Thyroid gland (tissue), 4 donors: Measurements from ENCODE around the gene AP2A2. TPM values are rescaled to one million over a fixed set of nuclear protein-coding genes. Genes with fewer than 3 reads are reported as not detected.

Source experiments
- DNase-seq, 2 donors: peaks; one replicate each; pipeline ENCODE4 v3.0.0-alpha.2; 2019
- H3K27ac ChIP-seq, 3 donors: fragments of 200-600 bp; sonication (generic); 1 replicate in 2 of 3; 2 replicates in 1 of 3; pipeline ENCODE4 v1.5.1; 2016 to 2019; ENCODE audit warnings: mild to moderate bottlenecking in 1 of 3, moderate library complexity in 1 of 3
- H3K27me3 ChIP-seq: fragments of 200-600 bp; sonication (generic); one replicate; pipeline ENCODE4 v1.5.1; 2019
- H3K36me3 ChIP-seq, 2 donors: fragments of 200-600 bp; sonication (generic); one replicate each; pipeline ENCODE4 v1.5.1; 2016 to 2019
- H3K4me1 ChIP-seq, 2 donors: fragments of 200-600 bp; sonication (generic); one replicate each; pipeline ENCODE4 v1.5.1; 2017 to 2019
- H3K4me3 ChIP-seq, 3 donors: fragments of 200-600 bp; sonication (generic); replicated peaks in 1 of 3; 1 replicate in 2 of 3; 2 replicates in 1 of 3; pipeline ENCODE4 v1.5.1; 2016; ENCODE audit warnings: mild to moderate bottlenecking in 1 of 3
- H3K9me3 ChIP-seq: fragments of 200-600 bp; sonication (generic); one replicate; pipeline ENCODE4 v1.5.1; 2017
- POLR2A ChIP-seq, 2 donors: fragments of 450-650 bp; IDR thresholded peaks; one replicate each; pipeline ENCODE4 v1.6.1; 2017; ENCODE audit warnings: antibody characterized with exemption in 2 of 2, mild to moderate bottlenecking in 2 of 2, moderate library complexity in 1 of 2
- WGBS, 2 donors: methylation state at CpG; one replicate each; pipeline ENCODE4 v1.1.5; 2017; 5-methylcytosine and 5-hydroxymethylcytosine counted together
- intact Hi-C: fragments of 100-400 bp; cut with DNase I; formaldehyde crosslinking; loops from one replicate; pipeline ENCODE4 v1.15.1; 2023
- total RNA-seq, 4 donors: library from RNA; depleted of rRNA; stranded (reverse); fragments of >200 nt; gene quantifications; one replicate each; pipeline ENCODE4 v1.2.3, GENCODE V29; 2016
- TF ChIP-seq, protein P1 (sequence below), 6 experiments: fragments of 200-600 bp in 3 of 6; fragments of 450-650 bp in 3 of 6; sonication (generic) in 3 of 6; IDR thresholded peaks; one replicate each; pipeline ENCODE4 v1.5.1; 2016 to 2019; ENCODE audit warnings: antibody characterized with exemption in 6 of 6, mild to moderate bottlenecking in 2 of 6, inconsistent platforms in 1 of 6, moderate library complexity in 1 of 6

Gene AP2A2
- total RNA-seq, 4 donors from 2014 or later, result 37.2 to 67.3 (median 54.1) TPM

DNA sequence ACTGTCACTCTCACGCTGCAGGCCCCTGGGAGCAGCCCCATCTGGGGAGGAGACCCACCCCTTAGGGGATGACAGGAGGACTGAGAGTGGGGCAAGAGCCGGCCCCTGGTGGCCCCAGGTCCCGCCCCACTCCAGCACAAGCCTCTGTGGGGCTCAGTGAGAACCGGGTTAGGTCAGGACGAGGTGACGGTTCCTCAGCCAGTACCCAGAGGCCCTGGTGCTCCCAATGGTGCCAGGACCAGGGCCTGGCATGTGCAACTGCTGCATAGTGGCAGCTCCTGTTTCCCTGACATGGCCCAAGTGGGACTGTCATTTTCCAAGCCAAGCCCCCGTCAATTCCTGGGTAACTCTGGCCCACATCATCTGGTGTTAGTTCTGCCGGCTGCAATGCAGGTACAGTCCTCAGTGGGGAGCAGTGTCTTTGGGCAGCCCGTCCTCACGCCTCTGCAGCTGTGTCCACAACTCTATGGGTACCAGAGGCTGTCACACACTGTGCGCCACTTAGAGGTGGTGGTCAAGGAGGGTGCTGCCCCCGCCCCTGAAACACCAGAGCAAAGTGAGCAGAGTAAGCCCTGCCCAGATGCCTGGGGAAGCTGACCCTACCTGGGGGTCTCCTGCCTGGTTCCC is 31.0 kb upstream of the AP2A2 start:
- TF ChIP-seq, protein P1, sequence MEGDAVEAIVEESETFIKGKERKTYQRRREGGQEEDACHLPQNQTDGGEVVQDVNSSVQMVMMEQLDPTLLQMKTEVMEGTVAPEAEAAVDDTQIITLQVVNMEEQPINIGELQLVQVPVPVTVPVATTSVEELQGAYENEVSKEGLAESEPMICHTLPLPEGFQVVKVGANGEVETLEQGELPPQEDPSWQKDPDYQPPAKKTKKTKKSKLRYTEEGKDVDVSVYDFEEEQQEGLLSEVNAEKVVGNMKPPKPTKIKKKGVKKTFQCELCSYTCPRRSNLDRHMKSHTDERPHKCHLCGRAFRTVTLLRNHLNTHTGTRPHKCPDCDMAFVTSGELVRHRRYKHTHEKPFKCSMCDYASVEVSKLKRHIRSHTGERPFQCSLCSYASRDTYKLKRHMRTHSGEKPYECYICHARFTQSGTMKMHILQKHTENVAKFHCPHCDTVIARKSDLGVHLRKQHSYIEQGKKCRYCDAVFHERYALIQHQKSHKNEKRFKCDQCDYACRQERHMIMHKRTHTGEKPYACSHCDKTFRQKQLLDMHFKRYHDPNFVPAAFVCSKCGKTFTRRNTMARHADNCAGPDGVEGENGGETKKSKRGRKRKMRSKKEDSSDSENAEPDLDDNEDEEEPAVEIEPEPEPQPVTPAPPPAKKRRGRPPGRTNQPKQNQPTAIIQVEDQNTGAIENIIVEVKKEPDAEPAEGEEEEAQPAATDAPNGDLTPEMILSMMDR (IDR thresholded peaks at IDR 0.05), result no peak
- no peak for TF ChIP-seq POLR2A (IDR thresholded peaks at IDR 0.05)
- no peaks in the 10 kb centered on the region for H3K9me3 ChIP-seq
- no peaks in the 10 kb centered on the region for H3K27me3 ChIP-seq
- no peaks in the 10 kb centered on the region for H3K4me1 ChIP-seq
- DNase-seq, result no peak
- WGBS, 2 donors, result 96% methylated on average over 12 of the region's 12 CpGs; no CpG with 5 or more reads in 1 of the 2 donors
- no peak overlapping the region for H3K4me3 ChIP-seq
- no peak overlapping the region for H3K27ac ChIP-seq
- intact Hi-C loops, result no loop called here
- H3K36me3 ChIP-seq, result peaks cover 7 to 9% of the 10 kb centered on the region in 2 donors

DNA sequence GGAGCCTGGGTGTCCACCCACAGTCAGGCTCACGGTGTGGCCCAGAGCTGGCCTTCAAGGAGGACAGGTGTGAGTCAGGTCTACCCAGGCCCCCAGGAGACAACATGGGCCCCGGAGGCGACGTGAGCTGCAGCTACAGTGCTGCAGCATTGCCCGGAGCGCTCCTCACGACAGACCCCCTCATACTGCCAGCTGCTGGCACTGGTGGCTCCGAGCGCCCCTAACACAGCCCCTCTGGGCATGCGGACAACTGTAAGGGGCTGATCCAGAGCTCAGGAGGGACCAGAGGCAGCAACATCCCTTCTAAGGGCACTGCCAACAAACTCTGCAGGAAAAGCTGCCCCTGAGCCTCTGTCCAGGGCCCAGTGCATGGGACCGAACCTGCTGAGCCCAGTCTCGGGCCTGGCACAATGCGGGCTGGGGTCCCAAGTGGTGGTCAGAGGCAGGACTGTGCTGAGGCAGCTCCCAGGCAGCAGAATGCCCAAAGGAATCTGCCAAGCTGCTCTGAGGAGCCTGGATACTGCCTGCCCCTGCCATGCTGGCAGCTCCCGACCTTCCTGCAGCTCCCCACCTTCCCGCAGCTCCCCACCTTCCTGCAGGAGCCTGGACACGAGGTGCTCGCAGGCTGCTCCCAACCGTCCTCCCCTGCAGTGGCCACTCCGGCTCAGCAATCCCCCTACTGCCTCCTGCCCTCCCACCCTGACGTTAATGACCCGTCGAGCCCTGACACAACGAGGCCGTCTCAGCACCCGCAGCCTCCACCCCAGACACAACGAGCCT is 30.1 kb upstream of the AP2A2 start:
- no peaks in the 10 kb centered on the region for H3K27me3 ChIP-seq
- H3K4me1 ChIP-seq, result no peaks in the 10 kb centered on the region
- 91 to 92% methylated on average over 19 to 25 of the region's 26 CpGs for WGBS, 2 donors
- no peaks in the 10 kb centered on the region for H3K9me3 ChIP-seq
- peaks cover 13 to 17% of the 10 kb centered on the region in 2 donors for H3K36me3 ChIP-seq
- no peak for DNase-seq
- intact Hi-C loops, result no loop called here
- no peak overlapping the region for H3K4me3 ChIP-seq
- no peak for TF ChIP-seq POLR2A (IDR thresholded peaks at IDR 0.05)
- TF ChIP-seq, protein P1 (IDR thresholded peaks at IDR 0.05), result no peak
- no peak overlapping the region for H3K27ac ChIP-seq

DNA sequence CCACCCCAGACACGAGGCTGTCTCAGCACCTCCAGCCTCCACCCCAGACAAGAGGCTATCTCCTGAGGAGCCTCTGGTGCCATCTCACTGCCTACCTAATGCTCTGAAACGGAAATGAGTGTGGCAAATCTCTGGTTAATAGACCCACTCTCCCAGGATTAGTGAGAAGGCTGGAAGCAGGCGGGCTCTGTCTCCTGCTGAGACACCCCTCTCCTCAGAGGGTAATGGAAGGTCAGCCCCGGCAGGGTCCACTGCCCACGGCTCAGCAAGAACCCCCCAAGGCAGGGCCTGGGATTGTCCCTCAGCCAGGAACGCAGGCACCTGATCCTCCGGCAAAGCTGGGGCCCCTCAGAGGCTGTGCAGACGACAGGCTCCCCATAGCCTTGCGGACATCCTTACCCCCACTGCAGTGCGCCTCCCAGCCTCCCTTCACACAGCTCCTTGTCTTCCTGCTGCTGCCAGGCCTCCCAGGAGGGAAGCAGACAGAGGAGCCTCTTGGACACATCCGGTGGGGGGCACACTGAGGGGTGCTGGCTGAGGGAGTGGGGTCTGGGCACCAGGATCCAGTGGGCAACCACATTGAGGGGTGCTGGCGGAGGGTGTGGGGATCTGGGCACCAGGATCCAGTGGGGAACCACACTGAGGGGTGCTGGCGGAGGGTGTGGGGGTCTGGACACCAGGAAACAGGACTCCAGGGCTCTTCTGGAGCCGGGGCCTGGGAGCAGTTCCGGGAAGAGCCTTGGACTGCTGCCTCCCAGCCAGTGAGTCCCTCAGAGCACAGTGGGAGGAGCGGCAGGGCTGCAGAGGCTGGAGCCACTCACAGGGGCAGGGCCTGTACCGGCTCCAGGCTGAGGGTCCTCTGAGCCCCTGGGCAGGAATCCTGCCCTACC is 28.2 kb upstream of the AP2A2 start:
- Histone ChIP-seq H3K9me3 (no peaks in the 10 kb centered on the region), H3K4me3 (no peak overlapping the region), H3K27ac (no peak overlapping the region), H3K36me3 (peaks cover 31 to 36% of the 10 kb centered on the region in 2 donors), H3K27me3 (no peaks in the 10 kb centered on the region), H3K4me1 (no peaks in the 10 kb centered on the region)
- DNase-seq, result no peak
- 75 to 82% methylated on average over 11 to 15 of the region's 17 CpGs for WGBS, 2 donors
- TF ChIP-seq, protein P1 (IDR thresholded peaks at IDR 0.05), result no peak
- no peak for TF ChIP-seq POLR2A (IDR thresholded peaks at IDR 0.05)
- intact Hi-C loops, result no loop called here

DNA sequence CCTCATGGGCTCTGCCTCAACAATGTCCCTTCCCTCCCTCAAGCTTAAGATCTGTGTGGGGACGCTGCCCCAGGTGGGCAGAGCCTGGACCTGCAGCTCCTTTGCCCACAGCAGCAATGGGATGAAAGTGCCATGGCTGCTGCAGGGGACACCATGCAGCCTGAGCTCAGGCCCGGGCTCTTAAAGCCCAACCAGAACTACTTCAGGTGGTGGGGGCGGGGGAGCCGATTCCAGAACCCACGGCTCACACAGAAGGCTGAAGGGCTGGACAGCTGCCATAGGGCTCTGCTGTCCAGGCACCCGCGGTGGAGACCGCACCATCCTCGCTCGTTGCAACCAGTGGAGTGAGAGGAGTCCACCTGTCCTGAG is 27.5 kb upstream of the AP2A2 start:
- TF ChIP-seq, protein P1 (IDR thresholded peaks at IDR 0.05), result peak in 3 of 6 experiments; percentile 7 to 16 (median 15)
- no peak for TF ChIP-seq POLR2A (IDR thresholded peaks at IDR 0.05)
- H3K9me3 ChIP-seq, result no peaks in the 10 kb centered on the region
- intact Hi-C loops, result no loop called here
- no peak overlapping the region for H3K4me3 ChIP-seq
- H3K27ac ChIP-seq, result no peak overlapping the region
- H3K36me3 ChIP-seq, result peaks cover 37 to 42% of the 10 kb centered on the region in 2 donors
- H3K4me1 ChIP-seq, result no peaks in the 10 kb centered on the region
- 46 to 69% methylated on average over 5 to 7 of the region's 10 CpGs for WGBS, 2 donors
- no peaks in the 10 kb centered on the region for H3K27me3 ChIP-seq
- peak; percentile 65 to 85 for DNase-seq
